ENCODE results near the gene NDEL1.
A peak's percentile ranks its signal among the peaks of the same experiment; 100 is the strongest.

The NDEL1 gene

GRCh38 chr17:8481703-8482102 is 46.0 kb downstream of the NDEL1 start:
- H3K9me3 ChIP-seq, result no peaks in the 10 kb centered on the region
- TF ChIP-seq CTCF (IDR thresholded peaks at IDR 0.05), result no peak
- peaks cover 0 to 22% (median 8%) of the 10 kb centered on the region in 4 donors for H3K4me1 ChIP-seq
- H3K27me3 ChIP-seq, result no peaks in the 10 kb centered on the region
- intact Hi-C loops (cut with DNase I; ENCODE audit: low total_unique reads), result no loop called here
- H3K4me3 ChIP-seq, result no peak overlapping the region
- no peak for DNase-seq
- H3K36me3 ChIP-seq, result peaks cover 95 to 97% (median 95%) of the 10 kb centered on the region in 3 donors
- peak overlapping the region in 1 of 2 donors; percentile 41 for H3K27ac ChIP-seq

- H3K36me3 ChIP-seq, result peaks cover 95 to 97% (median 95%) of the 10 kb centered on the region in 3 donors
- H3K27ac ChIP-seq, result peak overlapping the region in 1 of 2 donors; percentile 41
- H3K27me3 ChIP-seq, result no peaks in the 10 kb centered on the region
- intact Hi-C loops (cut with DNase I; ENCODE audit: low total_unique reads), result no loop called here
- peaks cover 0 to 22% (median 8%) of the 10 kb centered on the region in 4 donors for H3K4me1 ChIP-seq
- no peaks in the 10 kb centered on the region for H3K9me3 ChIP-seq
- no peak for DNase-seq
- TF ChIP-seq CTCF (IDR thresholded peaks at IDR 0.05), result no peak
- no peak overlapping the region for H3K4me3 ChIP-seq
These were observed 46.9 kb downstream of the NDEL1 start for GRCh38 chr17:8482546-8482945.

GRCh38 chr17:8484465-8484864 is 48.8 kb downstream of the NDEL1 start:
- no peak for DNase-seq
- Histone ChIP-seq H3K4me3 (no peak overlapping the region), H3K27me3 (no peaks in the 10 kb centered on the region), H3K36me3 (peaks cover 95 to 97% (median 96%) of the 10 kb centered on the region in 3 donors), H3K27ac (no peak overlapping the region), H3K4me1 (peaks cover 0 to 22% (median 6%) of the 10 kb centered on the region in 4 donors), H3K9me3 (no peaks in the 10 kb centered on the region)
- no peak for TF ChIP-seq CTCF (IDR thresholded peaks at IDR 0.05)
- intact Hi-C loops (cut with DNase I; ENCODE audit: low total_unique reads), result no loop called here

GRCh38 chr17:8485491-8485890 is 49.8 kb downstream of the NDEL1 start:
- no peak overlapping the region for H3K4me3 ChIP-seq
- H3K27ac ChIP-seq, result no peak overlapping the region
- H3K9me3 ChIP-seq, result no peaks in the 10 kb centered on the region
- peaks cover 94 to 95% (median 94%) of the 10 kb centered on the region in 3 donors for H3K36me3 ChIP-seq
- no peaks in the 10 kb centered on the region for H3K27me3 ChIP-seq
- no peak for DNase-seq
- intact Hi-C loops (cut with DNase I; ENCODE audit: low total_unique reads), result no loop called here
- peaks cover 0 to 13% (median under 1%) of the 10 kb centered on the region in 4 donors for H3K4me1 ChIP-seq
- TF ChIP-seq CTCF (IDR thresholded peaks at IDR 0.05), result no peak

GRCh38 chr17:8487130-8487645 is 51.5 kb downstream of the NDEL1 start:
- Histone ChIP-seq H3K4me1 (no peaks in the 10 kb centered on the region), H3K9me3 (no peaks in the 10 kb centered on the region), H3K36me3 (peaks cover 94 to 98% (median 95%) of the 10 kb centered on the region in 3 donors), H3K27ac (no peak overlapping the region), H3K27me3 (no peaks in the 10 kb centered on the region), H3K4me3 (no peak overlapping the region)
- TF ChIP-seq CTCF (IDR thresholded peaks at IDR 0.05), result no peak
- DNase-seq, result no peak
- intact Hi-C loops (cut with DNase I; ENCODE audit: low total_unique reads), result no loop called here

- Histone ChIP-seq H3K4me3 (no peak overlapping the region), H3K27ac (no peak overlapping the region), H3K9me3 (no peaks in the 10 kb centered on the region), H3K36me3 (peaks cover 94 to 98% (median 95%) of the 10 kb centered on the region in 3 donors), H3K27me3 (no peaks in the 10 kb centered on the region), H3K4me1 (no peaks in the 10 kb centered on the region)
- no peak for DNase-seq
- no peak for TF ChIP-seq CTCF (IDR thresholded peaks at IDR 0.05)
- intact Hi-C loops (cut with DNase I; ENCODE audit: low total_unique reads), result no loop called here
These were observed 52.1 kb downstream of the NDEL1 start for GRCh38 chr17:8487743-8488142.
